DMS 273 (cell line): ENCODE measurements around the gene SAPCD1.

Experiments used
- DNase-seq: peaks from one replicate; lab custom pipeline; 2025; ENCODE audit not compliant: unreplicated experiment; lab: John Stamatoyannopoulos, UW

SAPCD1 gene

GRCh38 chr6:31749301-31750036 lies 13.0 kb upstream of the SAPCD1 start:
- DNase-seq, result no peak

GRCh38 chr6:31750411-31751022 lies 11.9 kb upstream of the SAPCD1 start:
- no peak for DNase-seq

GRCh38 chr6:31752739-31753319 lies 9.6 kb upstream of the SAPCD1 start:
- no peak for DNase-seq

DNA sequence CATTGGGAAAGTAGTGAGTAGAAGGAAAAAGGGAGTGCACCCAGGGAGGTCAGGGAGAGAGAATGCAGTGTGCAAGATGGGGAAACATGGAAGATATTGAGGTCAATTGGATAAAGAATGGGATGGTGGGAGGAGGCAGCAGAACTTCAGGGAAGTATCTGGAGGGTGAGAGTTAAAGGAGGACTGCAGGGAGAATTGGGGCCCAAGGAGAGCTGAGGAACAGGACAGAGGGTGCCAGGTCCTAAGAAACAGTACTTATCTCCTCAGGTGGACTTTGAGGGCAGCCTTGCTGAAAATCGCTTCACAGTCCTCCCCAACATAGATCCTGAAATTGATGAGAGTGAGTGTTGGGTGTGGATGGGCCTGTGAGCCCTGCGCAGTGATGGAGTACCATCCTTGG lies 4.2 kb upstream of the SAPCD1 start:
- DNase-seq, result no peak

GRCh38 chr6:31760790-31761189 lies 1.7 kb upstream of the SAPCD1 start:
- DNase-seq, result no peak

DNA sequence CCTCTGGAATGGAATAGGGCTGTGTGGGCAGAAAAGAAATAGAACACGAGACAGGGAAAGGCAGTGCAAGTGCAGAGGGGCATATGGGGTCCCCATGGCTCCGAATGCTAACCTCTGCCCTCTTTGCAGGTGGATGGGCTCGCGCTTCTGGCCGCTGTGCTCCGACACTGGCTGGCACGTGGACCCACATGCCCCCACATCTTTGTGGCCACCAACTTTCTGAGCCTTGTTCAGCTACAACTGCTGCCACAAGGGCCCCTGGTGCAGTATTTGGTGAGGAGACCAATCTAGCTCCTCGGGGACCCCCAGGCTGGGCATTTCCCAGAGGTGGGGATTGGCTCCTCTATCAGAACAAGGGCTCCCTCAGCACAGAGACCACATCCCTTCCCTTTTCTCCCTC lies 1.1 kb upstream of the SAPCD1 start:
- DNase-seq, result no peak

DNA sequence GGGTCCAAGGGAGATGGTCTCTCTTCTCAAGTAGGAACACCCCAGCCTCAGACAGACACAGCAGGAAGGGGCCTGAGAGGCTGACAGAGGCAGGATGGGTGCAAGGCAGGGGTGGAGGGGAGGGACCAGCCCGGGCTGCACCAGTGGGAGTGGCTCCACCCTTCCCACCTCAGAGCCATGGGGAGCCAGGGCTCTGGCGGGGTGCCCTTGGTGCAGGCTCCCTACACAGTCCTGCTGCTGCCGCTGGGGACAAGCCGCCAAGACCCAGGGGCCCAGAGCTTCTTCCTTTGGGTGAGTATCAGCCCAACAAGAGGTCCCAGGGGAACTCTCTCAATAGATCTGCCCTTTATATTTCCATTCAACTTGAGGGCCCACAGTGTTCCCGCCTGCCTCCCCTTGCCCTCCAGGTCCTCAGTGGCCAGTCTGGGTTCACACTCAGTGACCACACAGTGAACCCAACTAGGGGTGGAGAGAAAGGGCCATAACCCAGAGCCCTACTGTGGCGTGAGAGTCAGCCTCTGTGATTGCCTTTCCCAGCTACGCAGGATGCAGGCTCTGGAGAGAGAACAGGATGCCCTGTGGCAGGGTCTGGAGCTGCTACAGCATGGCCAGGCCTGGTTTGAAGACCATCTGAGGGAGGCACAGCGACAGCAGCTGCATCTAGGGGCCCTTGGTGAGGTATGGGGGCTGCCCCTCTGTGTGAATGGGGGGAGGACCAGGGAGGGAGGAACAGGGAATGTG lies 592 bp downstream of the SAPCD1 start:
- DNase-seq, result no peak

- DNase-seq, result peak; percentile 38
These were observed 1.1 kb downstream of the SAPCD1 start for GRCh38 chr6:31763619-31763940.

- DNase-seq, result no peak
These were observed 1.7 kb downstream of the SAPCD1 start for GRCh38 chr6:31764198-31764597.

GRCh38 chr6:31765559-31765909 lies 3.1 kb downstream of the SAPCD1 start:
- no peak for DNase-seq

GRCh38 chr6:31765910-31766794 lies 3.7 kb downstream of the SAPCD1 start:
- no peak for DNase-seq

DNA sequence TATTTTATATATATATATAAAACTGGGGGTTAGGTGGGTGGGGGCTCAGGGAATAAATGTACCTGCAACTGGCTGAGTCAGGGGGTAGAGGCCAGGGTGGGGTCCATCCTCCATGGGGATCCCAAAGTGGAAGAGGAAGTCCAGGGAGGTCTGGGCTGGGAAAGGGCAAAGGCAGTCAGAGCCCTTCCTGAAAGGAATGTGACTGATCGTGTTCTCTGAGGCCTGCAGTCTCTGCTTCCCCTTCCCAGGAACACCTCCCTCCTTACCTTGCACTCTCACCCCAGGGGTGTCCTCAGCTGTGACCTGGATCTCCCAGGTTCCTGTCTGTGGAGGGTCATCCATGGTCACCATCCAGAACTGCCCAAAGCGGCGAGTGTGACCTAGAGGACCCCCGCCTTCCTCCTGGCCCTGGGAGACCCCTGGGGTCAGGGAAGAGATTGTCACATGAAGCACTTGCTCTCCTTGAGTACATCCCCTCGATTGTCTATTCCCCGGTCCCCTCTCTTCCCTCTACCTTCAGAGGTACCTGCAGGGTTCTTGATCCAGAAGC lies 4.7 kb downstream of the SAPCD1 start:
- no peak for DNase-seq

GRCh38 chr6:31768363-31769257 lies 6.2 kb downstream of the SAPCD1 start:
- DNase-seq, result no peak

DNA sequence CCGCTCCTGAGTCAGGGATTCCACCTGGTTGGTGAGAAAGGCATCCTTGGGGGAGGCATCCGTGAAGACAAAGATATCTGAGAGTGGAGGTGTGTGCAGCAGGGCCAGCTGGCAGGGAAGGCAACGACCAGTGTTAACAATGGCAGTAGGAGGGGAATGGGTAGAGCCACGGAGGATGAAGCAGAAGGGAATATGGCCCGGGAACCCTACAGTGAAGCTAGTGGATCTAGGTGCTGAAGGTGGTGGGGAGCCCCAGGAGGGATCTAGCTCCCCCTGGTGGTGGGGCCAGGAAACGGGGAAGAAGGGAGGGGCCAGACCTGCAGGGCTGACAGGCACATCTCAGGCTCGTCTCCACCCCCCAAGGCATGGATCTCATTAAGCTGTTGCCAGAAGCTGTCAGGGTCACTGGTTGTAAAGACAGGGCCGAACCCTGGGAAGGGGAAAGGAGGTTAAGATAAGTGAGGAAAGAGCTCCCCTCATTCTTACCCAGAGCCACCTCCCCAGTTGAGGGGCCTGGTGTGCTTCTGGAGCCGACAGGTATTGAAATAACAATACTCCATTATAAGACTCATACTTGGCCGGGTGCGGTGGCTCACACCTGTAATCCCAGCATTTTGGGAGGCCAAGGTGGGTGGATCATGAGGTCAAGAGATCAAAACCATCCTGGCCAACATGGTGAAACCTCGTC lies 7.4 kb downstream of the SAPCD1 start:
- peak; percentile 75 for DNase-seq

DNA sequence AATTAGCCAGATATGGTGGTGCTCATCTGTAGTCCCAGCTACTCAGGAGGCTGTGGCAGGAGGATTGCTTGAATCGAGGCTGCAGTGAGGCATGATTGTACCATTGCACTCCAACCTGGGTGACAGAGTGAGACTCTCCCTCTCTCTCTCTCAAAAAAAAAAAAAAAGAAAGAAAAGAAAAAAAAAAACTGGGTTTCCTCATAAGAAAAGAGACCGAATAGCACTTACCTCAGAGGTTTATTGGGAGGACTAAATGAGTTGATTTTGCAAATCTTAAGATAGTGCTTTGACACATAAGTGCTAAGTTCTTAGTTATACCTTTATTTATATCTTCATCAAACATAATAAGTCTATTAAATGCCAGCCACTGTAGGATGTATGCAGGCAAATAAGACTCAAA lies 8.4 kb downstream of the SAPCD1 start:
- DNase-seq, result no peak

- DNase-seq, result peak; percentile 30
These were observed 9.5 kb downstream of the SAPCD1 start for GRCh38 chr6:31771992-31772358.

DNA sequence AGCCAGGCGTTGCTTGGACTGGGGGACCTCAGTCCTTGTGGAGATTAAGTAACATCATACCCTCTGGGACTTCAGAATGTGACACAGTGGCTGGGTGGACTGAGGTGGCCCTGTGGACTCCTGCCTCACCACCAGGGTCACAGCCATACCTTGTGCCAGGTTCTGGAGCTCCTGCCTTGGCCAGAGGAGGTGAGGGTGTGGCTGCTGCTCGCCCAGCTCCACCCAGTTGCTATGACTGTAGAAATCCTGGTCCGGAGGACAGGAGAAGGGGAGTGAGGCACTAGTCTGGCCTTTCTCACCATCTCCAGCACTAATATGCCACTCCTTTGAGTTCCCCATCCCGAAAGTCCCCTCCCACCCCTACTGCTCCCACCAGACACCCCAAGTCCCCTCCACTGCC lies 12.7 kb downstream of the SAPCD1 start:
- no peak for DNase-seq

DNA sequence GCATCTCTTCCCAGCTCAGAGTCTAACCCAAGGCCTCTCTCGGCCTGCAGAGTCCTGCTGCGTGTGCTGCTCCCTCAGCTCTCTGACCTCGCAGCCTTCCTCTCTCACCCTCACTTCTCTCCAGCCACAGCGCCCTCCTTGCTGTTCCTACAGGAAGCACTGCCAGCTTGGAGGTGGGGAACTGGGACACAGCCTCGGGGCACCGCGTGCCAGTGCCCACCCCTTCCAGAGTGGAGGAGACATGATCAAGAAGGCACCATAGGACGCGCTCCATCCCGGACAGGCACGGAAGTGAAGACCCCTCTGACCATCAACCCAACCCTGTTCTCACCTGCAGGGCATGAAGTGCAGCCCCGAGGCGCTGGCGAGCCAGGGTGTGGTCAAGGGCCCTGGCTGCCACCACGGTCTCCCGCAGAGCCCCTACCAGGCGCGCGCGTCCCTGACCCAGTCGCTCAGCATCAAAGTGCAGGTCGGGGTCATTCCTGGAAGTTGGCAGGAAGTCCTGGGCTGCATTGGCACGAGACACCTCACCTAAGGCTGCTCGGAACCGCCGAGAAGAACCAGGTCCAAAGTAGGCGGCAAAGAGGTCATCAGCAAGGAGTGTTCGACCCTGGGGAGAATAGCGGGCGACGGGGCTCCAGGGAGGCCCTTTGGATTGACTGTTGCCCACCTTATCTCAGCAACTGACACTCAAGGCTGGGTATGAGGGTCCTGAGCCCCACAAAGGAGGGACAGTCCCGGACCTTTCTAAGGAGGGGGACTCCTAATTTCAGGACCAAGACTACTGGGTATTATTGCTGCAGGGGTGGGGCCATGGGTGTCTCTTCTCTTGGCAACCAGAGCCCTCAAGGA lies 13.4 kb downstream of the SAPCD1 start:
- no peak for DNase-seq
